SIG-M5 treated with dmso at 0.1 percent for 504 hours (cell line): ENCODE results near the gene TCFL5.

ENCODE experiments used
- DNase-seq: peaks from one replicate; lab custom pipeline; 2025; ENCODE audit not compliant: unreplicated experiment; lab: John Stamatoyannopoulos, UW

Gene TCFL5

GRCh38 chr20:62824476-62825332 lies 36.9 kb downstream of the TCFL5 start:
- DNase-seq, result peak; percentile 33

GRCh38 chr20:62823688-62824475 lies 37.7 kb downstream of the TCFL5 start:
- no peak for DNase-seq

- DNase-seq, result peak; percentile 86
Observed at GRCh38 chr20:62822788-62823651, 38.6 kb downstream of the TCFL5 start.

GRCh38 chr20:62822239-62822787 lies 39.3 kb downstream of the TCFL5 start:
- DNase-seq, result no peak

GRCh38 chr20:62821726-62822210 lies 39.9 kb downstream of the TCFL5 start:
- no peak for DNase-seq

- DNase-seq, result no peak
Observed at GRCh38 chr20:62820962-62821725, 40.5 kb downstream of the TCFL5 start.

GRCh38 chr20:62820208-62820961 lies 41.2 kb downstream of the TCFL5 start:
- DNase-seq, result no peak

GRCh38 chr20:62819494-62820174 lies 42.0 kb downstream of the TCFL5 start:
- no peak for DNase-seq

GRCh38 chr20:62818592-62819493 lies 42.8 kb downstream of the TCFL5 start:
- DNase-seq, result no peak

- no peak for DNase-seq
Observed at GRCh38 chr20:62817975-62818591, 43.5 kb downstream of the TCFL5 start.

- no peak for DNase-seq
Observed at GRCh38 chr20:62816884-62817873, 44.4 kb downstream of the TCFL5 start, which contains the start of gene COL9A3. Gene COL9A3, plus strand, starts transcription at chr20:62817050. Its CDS starts 15 bp downstream, at chr20:62817065.

GRCh38 chr20:62816031-62816883 lies 45.4 kb downstream of the TCFL5 start:
- DNase-seq, result peak; percentile 15

GRCh38 chr20:62815066-62815991 lies 46.3 kb downstream of the TCFL5 start:
- no peak for DNase-seq

GRCh38 chr20:62814709-62815065 lies 46.9 kb downstream of the TCFL5 start:
- no peak for DNase-seq
